GM19023 (cell line): Measurements from ENCODE around the gene NUDT14.

Experiments used
- ATAC-seq: cut with Tn5 transposase; IDR thresholded peaks from one replicate; pipeline ENCODE4 v1.9.1; 2021; ENCODE audit warnings: mild to moderate bottlenecking, moderate library complexity; ENCODE audit not compliant: unreplicated experiment

NUDT14 gene

DNA sequence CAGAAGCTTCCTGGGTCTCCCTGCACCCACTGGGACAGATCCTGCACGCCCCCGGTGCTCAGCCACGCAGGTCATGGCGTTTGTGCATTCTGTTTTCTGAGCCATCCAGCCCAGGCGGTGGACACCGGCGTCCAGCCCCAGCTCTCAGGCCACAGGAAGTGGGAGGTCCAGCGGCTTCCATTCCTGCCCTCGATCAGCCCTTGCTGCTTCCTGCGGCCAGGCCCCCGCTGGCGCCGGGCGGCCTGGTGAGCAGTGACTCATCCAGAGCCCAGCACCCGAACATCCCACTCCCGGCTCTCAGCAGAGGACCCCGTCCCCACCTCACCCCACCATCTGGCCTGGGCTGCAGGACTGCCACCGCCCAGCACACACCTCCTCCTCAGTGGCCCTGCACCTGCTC, 18.0 kb upstream of the NUDT14 start:
- ATAC-seq, result no peak

DNA sequence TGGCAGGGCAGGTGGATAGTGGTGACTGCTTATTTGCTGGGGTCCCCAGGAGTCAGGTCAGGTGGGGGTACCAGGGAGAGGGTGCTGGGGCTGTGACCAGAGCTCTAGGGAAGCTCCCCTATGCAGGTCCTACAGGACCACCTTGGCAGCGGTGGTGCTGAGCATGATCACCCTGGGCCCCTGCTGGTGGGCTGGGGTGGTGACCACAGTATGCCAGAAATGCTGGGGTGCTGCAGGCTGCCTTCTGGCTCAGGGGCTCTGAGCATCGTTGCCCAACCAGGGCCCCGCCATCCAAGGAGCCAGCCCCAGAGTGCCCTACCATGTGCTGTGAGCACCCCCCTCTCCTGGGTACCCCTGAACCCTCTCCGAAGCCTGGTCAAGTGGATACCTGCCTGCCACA, 17.5 kb upstream of the NUDT14 start:
- no peak for ATAC-seq

- ATAC-seq, result no peak
Measured at GRCh38 chr14:105197211-105197641, 16.1 kb upstream of the NUDT14 start.

- no peak for ATAC-seq
Measured at GRCh38 chr14:105196265-105196960, 15.3 kb upstream of the NUDT14 start.

GRCh38 chr14:105195522-105196264, 14.6 kb upstream of the NUDT14 start:
- no peak for ATAC-seq

GRCh38 chr14:105195051-105195450, 13.9 kb upstream of the NUDT14 start:
- no peak for ATAC-seq

GRCh38 chr14:105193916-105194782, 13.0 kb upstream of the NUDT14 start:
- ATAC-seq, result no peak

GRCh38 chr14:105192866-105193731, 12.0 kb upstream of the NUDT14 start:
- no peak for ATAC-seq

DNA sequence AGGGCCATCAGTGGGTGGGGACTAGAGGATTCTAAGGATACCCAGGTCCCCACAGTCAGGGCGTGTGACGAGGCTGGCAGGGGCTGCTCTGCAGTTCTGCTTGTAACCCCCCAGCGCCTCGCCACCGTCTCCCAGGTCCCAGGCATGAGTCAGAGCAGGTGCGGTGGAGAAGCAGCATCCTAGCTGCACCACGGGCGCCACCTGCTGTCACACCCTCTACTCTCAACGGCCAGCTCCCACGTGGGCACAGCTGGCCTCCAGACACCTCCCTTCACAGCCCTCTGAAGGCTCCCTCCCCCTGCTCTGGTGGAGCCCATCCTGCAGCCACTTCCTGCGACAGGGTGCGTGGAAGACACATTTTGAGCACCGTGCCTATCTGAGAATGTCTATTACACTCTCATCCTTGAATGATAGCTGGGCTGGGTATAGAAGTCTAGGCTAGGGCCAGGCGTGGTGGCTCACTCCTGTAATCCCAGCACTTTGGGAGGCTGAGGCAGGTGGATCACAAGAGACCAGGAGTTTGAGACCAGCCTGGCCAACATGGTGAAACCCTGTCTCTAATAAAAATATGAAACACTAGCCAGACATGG, 6.9 kb upstream of the NUDT14 start:
- ATAC-seq, result no peak

DNA sequence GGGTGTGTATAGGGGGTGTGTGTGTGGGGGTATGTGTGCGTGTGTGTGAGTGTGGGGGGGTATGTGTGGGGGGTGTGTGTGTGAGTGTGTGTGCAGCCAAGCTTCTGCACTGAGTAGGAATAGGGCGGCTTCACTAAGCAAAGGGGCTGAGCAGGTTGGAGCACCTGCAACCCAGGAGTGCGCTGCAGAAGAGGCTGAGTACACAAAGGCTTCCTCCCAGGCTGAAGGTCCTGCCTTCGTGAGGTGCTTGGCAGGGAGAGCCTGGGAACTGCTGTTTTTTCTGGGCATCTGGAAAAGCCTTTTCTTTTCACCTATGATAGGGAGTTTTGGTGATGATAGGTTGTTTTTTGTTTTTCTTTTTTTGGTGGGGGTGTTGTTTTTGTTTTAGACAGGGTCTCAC, 6.0 kb upstream of the NUDT14 start:
- ATAC-seq, result no peak

DNA sequence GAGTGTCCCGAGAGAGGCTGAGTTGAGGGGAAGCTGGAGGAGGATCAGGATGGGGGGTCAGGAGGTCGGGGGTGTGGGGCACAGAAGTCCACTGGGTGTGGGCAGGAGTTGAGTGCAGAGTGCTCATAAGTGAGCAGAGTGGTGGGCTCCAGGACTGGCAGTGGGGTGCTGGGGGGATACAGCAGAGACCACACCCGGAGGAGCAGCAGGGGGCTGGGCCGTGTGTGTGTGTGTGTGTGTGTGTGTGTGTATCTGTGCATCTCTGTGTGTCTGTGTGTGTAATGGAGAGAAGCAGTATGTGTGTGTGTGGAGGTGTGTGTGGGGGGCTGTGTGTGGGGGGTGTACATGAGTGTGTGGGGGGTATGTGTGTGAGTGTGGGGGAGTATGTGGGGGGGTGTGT, 4.9 kb upstream of the NUDT14 start:
- ATAC-seq, result no peak

- ATAC-seq, result no peak
Measured at GRCh38 chr14:105185001-105185400, 3.9 kb upstream of the NUDT14 start.

- no peak for ATAC-seq
Measured at GRCh38 chr14:105184461-105184860, 3.3 kb upstream of the NUDT14 start.

DNA sequence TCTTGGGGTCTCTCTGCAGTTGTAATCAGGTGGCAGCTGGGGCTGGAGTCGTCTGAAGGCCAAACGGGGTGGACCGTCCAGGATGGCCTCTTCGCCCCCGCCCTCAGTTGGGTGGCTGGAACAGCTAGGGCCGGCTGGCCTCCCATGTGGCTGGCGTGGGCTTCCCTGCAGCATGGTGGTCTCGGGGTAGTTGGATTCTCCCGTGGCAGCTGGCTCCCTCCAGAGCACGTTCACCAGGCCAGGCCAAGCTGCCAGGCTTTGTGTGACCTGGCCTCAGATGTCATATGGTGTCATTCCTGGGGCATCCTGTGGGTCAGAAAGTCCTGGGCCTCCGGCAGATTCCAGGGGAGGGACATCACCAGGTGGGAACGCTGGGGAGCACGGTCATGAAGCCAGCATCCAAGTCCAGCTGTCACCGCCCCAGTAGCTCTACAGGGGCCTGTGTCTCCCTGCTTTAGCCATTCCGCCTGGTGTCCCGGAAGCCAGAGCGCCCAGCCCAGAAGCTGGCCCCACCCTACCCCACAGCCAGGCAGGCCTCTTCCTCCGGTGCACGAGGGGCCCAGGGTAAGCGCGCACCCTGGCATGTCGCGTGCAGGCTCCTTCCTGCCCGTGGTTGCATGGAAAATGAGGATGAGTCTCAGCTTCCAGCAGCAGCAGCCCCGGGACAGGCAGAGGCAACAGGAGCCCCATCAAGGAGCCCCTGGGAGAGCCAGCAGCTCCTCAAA, 1.3 kb upstream of the NUDT14 start:
- ATAC-seq, result no peak

DNA sequence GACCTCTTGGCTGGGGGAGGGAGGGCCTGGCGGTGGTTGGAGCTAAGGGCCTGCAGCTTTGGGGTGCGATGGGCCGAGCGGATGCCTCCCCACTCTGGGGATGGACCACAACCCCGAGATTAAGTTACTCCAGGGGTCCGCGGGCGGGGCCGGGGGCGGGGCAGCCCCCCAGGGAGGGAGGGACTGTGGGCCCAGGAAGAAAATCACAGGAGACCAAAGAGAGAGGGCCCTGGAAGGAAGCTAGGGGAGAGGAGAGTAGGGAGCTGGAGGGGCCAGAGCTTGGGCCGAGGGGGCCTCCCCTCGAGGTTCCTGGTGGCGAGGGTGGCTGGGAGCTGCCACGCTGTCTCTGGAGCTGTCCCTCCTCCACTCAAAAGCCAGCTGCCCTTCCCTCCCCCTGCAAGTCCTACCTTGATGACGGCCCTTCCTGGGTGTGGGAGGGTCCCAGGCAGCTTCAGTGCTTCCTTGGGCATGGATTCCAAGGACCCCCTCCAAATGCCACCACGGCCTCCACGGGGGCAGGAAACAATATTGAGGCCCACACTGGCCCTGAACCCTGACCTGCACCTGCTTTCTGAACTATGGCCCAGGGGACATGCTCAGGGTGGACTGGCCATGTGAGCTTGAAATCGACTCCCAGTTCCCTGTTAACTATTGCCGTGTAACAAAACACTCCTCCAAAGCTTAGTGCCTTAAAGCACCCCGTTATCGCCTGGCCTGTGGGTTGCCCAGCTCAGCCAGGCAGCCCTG, 610 bp upstream of the NUDT14 start:
- no peak for ATAC-seq

GRCh38 chr14:105179191-105179590, 1.9 kb downstream of the NUDT14 start:
- no peak for ATAC-seq

- ATAC-seq, result no peak
Measured at GRCh38 chr14:105178868-105179140, 2.3 kb downstream of the NUDT14 start.

DNA sequence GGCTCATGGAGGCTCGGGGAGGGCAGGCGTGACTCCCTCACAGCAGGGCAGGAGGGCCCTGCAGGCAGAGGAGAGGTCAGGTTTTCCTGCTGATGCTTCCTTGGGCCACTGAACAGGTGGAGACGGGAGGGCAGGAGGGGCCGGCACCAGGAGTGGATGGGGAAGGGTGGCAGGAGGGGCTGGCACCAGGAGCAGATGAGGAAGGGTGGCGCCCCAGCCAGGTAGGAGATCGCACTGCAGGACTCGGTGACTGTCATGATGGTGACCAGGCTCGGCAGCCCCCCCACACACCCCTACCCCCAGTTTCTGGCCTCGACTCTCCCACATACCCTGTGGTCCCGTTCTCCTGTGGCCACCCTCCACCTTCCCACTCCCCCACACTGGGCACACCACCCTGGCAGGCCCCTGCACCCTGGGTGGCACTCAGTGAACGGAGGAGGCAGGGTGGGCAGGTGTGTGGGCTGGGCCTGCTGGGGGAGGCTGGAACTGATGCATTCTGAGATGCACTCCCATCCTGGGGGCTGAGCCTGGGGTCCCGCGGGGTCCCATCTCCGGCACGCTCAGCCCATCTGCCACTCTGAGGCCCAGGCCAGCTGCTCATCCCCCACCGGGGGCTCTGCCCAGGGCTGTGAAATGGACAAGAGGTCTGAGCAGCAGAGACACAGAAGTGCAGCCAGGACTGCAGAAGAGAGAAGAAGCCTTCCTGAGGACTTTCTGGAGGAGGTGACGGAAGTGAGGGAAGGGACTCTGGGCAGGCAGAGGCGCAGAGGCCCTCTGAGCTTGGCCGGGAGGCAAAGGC, 2.8 kb downstream of the NUDT14 start:
- ATAC-seq, result no peak
